Skeletal muscle tissue (tissue), 4 donors: Measurements from ENCODE around the gene NFYC. TPM values are rescaled to one million over a fixed set of nuclear protein-coding genes. Genes with fewer than 3 reads are reported as not detected.
A peak's percentile ranks its signal among the peaks of the same experiment; 100 is the strongest.

Experiments
- H3K27ac ChIP-seq: one replicate; pipeline ENCODE4 v1.7.0; 2013; ENCODE audit warnings: mild to moderate bottlenecking, low read depth, low read length, inconsistent platforms
- H3K27me3 ChIP-seq, 3 donors: one replicate each; pipeline ENCODE4 v1.7.0; 2013; ENCODE audit warnings: low read length in 3 of 3; ENCODE audit not compliant: control insufficient read depth in 3 of 3, insufficient read depth in 3 of 3
- H3K36me3 ChIP-seq, 3 donors: one replicate each; pipeline ENCODE4 v1.7.0; 2013; ENCODE audit warnings: low read length in 3 of 3; ENCODE audit not compliant: control insufficient read depth in 3 of 3, insufficient read depth in 3 of 3
- H3K4me1 ChIP-seq, 3 donors: one replicate each; pipeline ENCODE4 v1.7.0; 2013; ENCODE audit warnings: low read length in 3 of 3, mild to moderate bottlenecking in 3 of 3; ENCODE audit not compliant: control insufficient read depth in 3 of 3, insufficient read depth in 3 of 3
- H3K4me3 ChIP-seq, 3 donors: one replicate each; pipeline ENCODE4 v1.7.0; 2013; ENCODE audit warnings: low read length in 3 of 3
- H3K9ac ChIP-seq, 3 donors: one replicate each; pipeline ENCODE4 v1.7.0; 2013; ENCODE audit warnings: low read length in 3 of 3, mild to moderate bottlenecking in 3 of 3, moderate library complexity in 2 of 3, low read depth in 1 of 3
- H3K9me3 ChIP-seq, 3 donors: one replicate each; pipeline ENCODE4 v1.7.0; 2013; ENCODE audit warnings: low read length in 3 of 3; ENCODE audit not compliant: control insufficient read depth in 3 of 3
- total RNA-seq: library from RNA; depleted of rRNA; stranded (reverse); fragments of >200 nt; gene quantifications from one replicate; pipeline ENCODE4 v1.2.3, GENCODE V29; 2014
- donor health status: Osteomylitis.

Gene NFYC
- total RNA-seq, 1 donor from 2014 or later, result 28.2 TPM

DNA sequence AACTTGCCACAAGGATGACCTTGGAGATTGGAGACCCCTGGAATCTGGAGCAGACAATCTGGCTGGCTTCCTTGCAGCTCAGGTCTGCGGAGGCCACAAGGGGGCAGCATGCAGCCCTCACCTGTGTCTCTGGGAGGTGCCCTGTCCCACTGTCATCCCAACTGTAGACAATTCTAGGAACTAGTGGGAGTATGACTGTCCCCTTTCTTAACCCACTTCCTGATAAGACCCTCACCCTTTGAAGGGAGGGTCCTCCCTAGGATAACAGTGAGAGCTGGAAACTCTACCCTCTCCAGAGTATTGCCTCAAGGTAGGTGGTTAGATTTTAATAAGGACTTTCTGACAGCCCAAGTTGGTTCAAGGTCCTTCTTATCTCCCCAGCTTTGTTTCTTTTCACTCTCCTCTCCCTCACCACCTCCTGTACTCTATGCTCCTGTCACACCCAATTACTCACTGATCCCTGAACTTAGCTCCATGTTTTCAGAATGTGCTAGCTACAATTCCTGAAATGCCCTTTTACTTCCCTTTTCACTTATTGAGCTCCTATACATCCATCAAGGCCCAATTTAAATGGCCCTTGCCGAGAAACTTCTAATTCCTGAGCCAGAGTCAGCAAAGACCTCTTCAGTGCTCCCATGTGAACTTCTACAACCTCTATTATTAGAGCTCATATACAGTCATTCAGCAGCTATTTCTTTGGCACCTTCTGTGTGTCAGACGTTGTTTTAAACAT lies 82.9 kb downstream of the NFYC start:
- Histone ChIP-seq H3K9ac (no peak overlapping the region), H3K27ac (no peak overlapping the region), H3K27me3 (no peaks in the 10 kb centered on the region), H3K4me1 (peaks cover 14 to 26% (median 17%) of the 10 kb centered on the region in 3 donors), H3K4me3 (no peak overlapping the region), H3K36me3 (peaks cover 14 to 26% (median 18%) of the 10 kb centered on the region in 3 donors), H3K9me3 (peaks cover 0 to 4% (median 0%) of the 10 kb centered on the region in 3 donors)

DNA sequence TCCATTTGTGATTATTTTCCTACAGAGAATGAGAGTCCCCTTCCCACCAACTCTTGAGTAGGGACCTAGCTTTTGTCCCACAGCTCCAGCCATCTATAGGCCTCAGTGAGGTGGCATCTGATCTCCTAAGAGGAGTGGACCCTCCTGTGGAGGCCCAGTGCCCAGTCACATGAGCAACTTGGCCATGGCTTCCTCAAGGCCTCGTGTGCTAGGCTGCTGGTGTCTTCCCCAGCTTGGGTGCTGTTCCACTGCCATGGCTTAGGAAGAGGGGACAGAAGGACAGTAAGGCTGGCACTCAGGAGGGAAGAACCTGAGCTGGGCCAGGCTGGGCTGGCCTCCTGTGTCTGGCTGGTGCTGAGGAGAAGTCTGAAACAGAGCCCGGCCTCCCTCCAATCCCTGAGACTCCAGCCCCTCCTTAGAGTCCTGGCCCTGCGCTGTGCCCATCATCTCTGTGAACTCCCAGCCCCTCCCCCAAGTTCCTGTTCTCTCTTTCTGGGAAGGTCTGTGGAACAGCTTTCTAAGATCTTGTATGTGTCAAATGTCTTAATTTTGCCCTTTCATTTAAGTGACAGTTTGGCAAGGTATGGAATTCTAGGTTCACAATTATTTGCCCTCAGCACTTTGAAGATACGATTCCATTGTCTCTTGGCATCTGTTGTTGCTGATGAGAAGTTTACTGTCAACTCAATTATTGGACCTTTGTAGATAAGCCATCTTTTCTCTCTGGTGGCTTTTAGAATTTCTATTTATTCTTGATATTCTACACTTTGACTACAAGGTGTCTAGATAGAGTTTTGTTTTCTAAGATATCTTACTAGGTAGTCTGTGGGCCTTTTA lies 85.0 kb downstream of the NFYC start:
- H3K27ac ChIP-seq, result no peak overlapping the region
- H3K27me3 ChIP-seq, result no peaks in the 10 kb centered on the region
- H3K4me1 ChIP-seq, result peaks cover 0 to 12% (median 5%) of the 10 kb centered on the region in 3 donors
- H3K4me3 ChIP-seq, result no peak overlapping the region
- peaks cover 0 to 11% (median 5%) of the 10 kb centered on the region in 3 donors for H3K36me3 ChIP-seq
- no peak overlapping the region for H3K9ac ChIP-seq
- H3K9me3 ChIP-seq, result peaks cover 0 to 4% (median 0%) of the 10 kb centered on the region in 3 donors

DNA sequence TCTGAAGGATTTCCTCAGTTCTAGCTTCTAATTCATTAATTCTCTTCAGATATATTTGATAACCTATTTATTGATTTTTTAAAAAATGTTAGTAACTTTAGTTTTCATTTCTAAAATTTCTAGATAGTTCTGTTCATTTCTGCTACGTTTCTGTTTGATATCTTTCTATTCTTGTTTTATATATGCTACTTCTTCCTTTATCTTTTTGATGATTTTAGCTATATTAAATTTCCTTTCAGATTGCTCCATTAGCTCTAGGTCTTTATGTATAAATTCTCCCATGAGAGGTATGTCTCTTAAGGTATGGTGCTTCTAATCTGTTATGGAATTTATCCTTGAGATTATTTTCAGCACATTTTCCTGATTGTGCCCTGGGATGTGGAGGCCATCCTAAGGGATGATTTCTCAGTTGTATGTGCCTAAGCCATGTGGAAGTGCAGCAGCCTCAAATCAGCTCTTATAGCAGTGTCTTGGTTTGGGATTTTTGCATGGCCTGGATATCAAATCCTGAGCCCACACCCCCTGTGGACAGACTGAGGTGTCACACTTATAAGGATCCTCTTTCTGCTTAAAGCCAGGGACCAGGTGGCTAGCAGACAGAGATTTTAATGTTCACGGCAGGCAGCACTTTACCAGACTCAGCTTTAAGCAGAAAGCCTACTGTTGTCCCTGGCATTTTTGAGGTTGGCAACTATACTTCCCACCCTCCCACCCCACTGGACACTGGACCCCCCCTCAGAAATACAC lies 85.9 kb downstream of the NFYC start:
- peaks cover 0 to 4% (median 0%) of the 10 kb centered on the region in 3 donors for H3K9me3 ChIP-seq
- no peaks in the 10 kb centered on the region for H3K27me3 ChIP-seq
- no peak overlapping the region for H3K9ac ChIP-seq
- H3K36me3 ChIP-seq, result peaks cover 0 to 6% (median 3%) of the 10 kb centered on the region in 3 donors
- no peak overlapping the region for H3K27ac ChIP-seq
- no peak overlapping the region for H3K4me3 ChIP-seq
- H3K4me1 ChIP-seq, result peaks cover under 1 to 14% (median 6%) of the 10 kb centered on the region in 3 donors

DNA sequence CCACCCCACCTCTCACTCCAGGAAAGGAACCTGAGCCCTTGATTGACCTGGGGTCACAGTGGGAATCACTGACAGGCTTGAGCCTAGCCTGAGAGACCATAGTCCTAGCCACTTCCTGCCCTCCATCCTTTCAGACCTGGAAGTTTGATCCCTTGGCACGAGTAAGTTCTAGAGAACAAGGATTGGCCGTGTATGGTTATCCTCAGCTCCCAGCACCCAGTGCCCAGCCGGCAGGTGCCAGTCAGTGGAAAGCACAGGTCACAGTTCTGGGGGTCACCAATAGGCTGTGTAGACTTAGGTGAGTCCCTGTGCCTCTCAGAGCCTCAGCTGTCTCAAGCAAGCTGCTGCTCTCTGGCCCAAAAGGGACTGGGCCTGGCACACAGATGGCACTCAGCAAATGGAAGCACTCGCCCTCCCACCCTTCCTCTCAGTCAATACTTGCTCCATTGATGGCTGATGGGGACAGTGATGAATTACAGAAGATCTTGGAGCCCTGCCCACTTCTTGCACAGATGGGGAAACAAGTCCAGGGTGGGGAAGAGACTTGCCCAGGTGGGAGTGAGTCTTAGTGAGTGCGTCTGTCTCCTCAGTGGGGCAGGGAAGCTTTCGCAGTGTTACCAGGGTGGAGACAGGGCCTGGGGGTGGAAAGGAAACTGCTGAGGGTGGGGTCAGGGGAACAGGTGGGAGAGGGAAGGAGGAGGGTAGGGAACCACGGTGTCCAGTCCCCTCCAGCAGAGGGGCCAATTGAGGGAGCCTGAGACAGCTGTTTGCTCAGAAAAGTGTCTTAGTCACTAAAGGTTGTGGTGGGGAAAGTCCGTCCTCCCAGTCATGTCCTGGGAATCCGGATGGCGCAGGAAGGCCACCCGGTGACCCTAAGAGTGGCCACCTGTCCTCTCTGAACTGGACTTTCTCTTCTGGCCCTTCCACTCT lies 89.4 kb downstream of the NFYC start:
- Histone ChIP-seq H3K27ac (no peak overlapping the region), H3K9ac (peak overlapping the region in 2 of 3 donors; percentile 7 to 16), H3K4me1 (peaks cover 22 to 34% (median 32%) of the 10 kb centered on the region in 3 donors), H3K27me3 (peaks cover 0 to 4% (median 0%) of the 10 kb centered on the region in 3 donors), H3K9me3 (peaks cover 0 to 4% (median 0%) of the 10 kb centered on the region in 3 donors), H3K36me3 (peaks cover 0 to 5% (median 3%) of the 10 kb centered on the region in 3 donors), H3K4me3 (no peak overlapping the region)

DNA sequence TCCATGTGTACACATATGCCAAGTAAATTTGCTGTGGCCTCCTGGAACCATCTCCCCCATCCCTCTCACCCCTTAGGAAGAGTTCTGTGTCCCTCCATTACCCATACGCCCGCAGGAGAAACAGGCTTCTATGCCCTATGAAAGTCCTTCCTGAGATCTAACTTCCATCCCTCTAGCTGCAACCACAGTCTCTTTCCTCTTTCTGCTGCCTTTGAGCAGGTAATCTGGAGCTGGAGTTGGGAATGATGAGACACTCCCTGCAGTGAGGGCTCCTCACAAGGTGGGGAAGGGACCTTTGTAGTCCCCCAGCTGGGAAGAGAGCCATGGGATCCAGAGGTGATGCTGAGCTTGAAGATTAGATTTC lies 90.1 kb downstream of the NFYC start:
- H3K27me3 ChIP-seq, result peaks cover 0 to 4% (median 0%) of the 10 kb centered on the region in 3 donors
- H3K36me3 ChIP-seq, result no peaks in the 10 kb centered on the region
- peaks cover 24 to 41% (median 37%) of the 10 kb centered on the region in 3 donors for H3K4me1 ChIP-seq
- H3K9ac ChIP-seq, result peak overlapping the region in 1 of 3 donors; percentile 7
- H3K27ac ChIP-seq, result no peak overlapping the region
- no peaks in the 10 kb centered on the region for H3K9me3 ChIP-seq
- no peak overlapping the region for H3K4me3 ChIP-seq

DNA sequence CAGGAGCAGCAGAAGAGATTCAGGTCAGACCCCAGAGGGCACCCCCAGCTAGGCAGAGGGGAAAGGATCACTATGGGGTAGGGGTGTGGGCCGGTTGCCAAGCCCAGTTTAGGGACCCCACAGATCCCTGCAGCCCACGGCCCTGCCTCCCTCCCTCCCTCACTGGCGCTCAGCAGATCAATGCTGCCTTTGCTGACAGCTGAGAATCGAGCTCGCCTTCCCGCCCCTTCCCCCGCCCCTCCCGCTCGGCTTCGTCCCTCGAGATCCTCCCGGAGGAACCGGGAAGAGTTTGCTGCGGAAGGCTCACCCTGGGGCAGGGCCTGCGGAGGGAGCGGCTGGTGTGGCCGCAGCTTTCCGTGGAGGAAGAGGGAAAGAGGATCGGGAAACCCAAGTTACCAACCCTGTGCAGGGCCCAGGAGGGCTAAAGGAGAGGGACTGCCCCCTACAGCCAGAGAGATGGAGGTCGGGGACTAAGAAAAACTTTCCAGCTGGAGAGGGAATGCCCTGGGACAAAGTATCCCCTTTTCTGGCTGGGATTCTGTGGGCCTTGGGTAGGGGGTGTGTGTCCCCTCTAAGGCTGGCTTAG lies 91.0 kb downstream of the NFYC start:
- Histone ChIP-seq H3K36me3 (no peaks in the 10 kb centered on the region), H3K9me3 (no peaks in the 10 kb centered on the region), H3K4me1 (peaks cover 24 to 42% (median 37%) of the 10 kb centered on the region in 3 donors), H3K27ac (no peak overlapping the region), H3K9ac (peak overlapping the region in 2 of 3 donors; percentile 62 to 79), H3K27me3 (peaks cover 0 to 4% (median 0%) of the 10 kb centered on the region in 3 donors), H3K4me3 (peak overlapping the region in 1 of 3 donors; percentile 41)

DNA sequence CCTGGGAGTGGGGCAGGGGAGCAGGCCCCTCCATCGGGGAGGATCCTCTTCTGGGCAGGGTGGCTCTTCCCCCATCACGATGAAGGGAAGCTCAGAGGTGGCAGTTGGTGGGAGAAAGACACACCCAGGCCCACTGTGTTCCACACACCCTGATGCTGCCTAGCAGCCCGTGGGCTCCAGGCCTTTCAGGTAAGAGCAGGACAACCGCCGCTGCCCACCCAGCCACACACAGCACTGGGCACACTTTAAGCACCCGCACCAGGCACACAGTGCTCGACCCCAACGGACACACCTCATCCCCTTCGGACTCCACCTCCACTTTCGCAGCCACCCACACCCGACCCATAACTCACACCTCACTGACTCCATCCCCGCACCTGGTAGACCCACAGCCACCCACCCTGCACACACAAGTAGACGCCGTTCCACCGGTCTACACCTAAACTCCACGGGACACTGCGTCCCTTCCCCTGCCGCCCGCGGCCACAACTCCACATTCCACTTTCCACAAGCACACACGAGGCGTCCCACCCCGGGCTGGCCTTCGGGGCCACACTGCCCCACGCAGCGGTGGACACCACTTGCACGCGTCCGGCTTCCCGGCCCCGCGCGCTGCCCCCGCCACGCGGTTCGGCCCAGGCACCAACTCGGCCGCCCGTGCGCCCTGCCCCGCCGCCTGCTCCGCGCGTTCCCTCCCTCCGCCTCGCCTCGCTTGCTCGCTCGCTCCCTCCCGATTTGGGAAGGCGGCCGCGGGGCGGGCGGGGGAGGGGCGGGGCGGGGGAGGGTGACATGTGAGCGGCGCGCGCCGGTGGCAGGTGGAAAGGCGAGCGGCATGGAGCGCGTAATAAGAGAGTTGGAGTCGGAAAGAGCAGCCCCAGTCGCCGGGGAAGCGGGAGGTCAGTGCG lies 91.7 kb downstream of the NFYC start, which contains the start of gene KCNQ4:
KCNQ4 (plus strand) TSS at position 787 of the 905 bp plus-strand sequence. CDS start 307 bp downstream, outside the sequence.
- Histone ChIP-seq H3K27ac (peak within 1 kb of the TSS; percentile 87), H3K4me1 (peaks cover 24 to 42% (median 37%) of the 10 kb centered on the region in 3 donors), H3K27me3 (peaks cover 0 to 4% (median 0%) of the 10 kb centered on the region in 3 donors), H3K36me3 (no peaks in the 10 kb centered on the region), H3K9me3 (no peaks in the 10 kb centered on the region), H3K4me3 (peak within 1 kb of the TSS; percentile 48 to 73 (median 70)), H3K9ac (peak within 1 kb of the TSS; percentile 61 to 79 (median 76))

DNA sequence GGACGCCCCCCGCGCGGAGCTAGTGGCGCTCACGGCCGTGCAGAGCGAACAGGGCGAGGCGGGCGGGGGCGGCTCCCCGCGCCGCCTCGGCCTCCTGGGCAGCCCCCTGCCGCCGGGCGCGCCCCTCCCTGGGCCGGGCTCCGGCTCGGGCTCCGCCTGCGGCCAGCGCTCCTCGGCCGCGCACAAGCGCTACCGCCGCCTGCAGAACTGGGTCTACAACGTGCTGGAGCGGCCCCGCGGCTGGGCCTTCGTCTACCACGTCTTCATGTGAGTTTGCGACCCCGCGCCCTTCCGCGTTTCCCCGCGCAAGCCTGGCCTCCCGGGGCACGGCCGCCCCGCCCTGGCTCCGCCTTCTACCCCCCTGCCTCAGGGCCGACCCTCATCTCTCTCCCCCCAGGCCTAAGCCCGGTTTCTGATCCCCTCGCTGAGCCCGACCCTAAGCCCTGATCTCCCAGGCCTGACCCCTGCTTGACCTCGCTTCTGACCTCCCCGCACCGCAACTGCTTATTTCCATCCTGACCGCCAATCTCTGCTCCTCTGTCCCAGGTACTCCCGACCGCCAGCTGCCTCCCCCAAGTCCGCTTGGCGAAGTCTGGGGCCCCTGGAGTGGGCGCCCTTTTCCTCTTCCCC lies 92.8 kb downstream of the NFYC start:
- Histone ChIP-seq H3K4me3 (peak overlapping the region; percentile 38 to 71 (median 70)), H3K36me3 (no peaks in the 10 kb centered on the region), H3K9ac (peak overlapping the region; percentile 61 to 79 (median 76)), H3K27me3 (peaks cover 0 to 4% (median 0%) of the 10 kb centered on the region in 3 donors), H3K9me3 (no peaks in the 10 kb centered on the region), H3K27ac (peak overlapping the region; percentile 87), H3K4me1 (peaks cover 24 to 42% (median 37%) of the 10 kb centered on the region in 3 donors)
